PC-3 (cell line): ENCODE results near the gene STX2. TPM values are rescaled to one million over a fixed set of nuclear protein-coding genes. Genes with fewer than 3 reads are reported as not detected.

Source experiments
- ATAC-seq: fragments of 200-7000 bp; cut with Tn5 transposase; 2 replicates; pipeline ENCODE4 v1.9.1; 2020; ENCODE audit warnings: mild to moderate bottlenecking, moderate library complexity
- BruUV-seq: library from RNA; stranded (reverse); fragments of 400-500 nt; replicated peaks from 2 replicates; lab custom pipeline; 2021; lab: Mats Ljungman, UMichigan
- CTCF ChIA-PET: fragments of 300-600 bp; sonication (Branson Sonifier 250); formaldehyde crosslinking; loops from one replicate; lab custom pipeline; 2022; ENCODE audit warnings: antibody characterized with exemption; lab: Charles Lee
- POLR2A ChIA-PET: fragments of 300-600 bp; sonication (Branson Sonifier 250); formaldehyde crosslinking; loops from one replicate; lab custom pipeline; 2022; ENCODE audit warnings: antibody characterized with exemption; ENCODE audit not compliant: unreplicated experiment; lab: Charles Lee
- DNase-seq: peaks from one replicate; pipeline ENCODE4 v3.0.0-alpha.2; 2015
- H2AFZ ChIP-seq: fragments of 300-600 bp; sonication (generic); 2 replicates; pipeline ENCODE4 v1.6.0; 2016; ENCODE audit warnings: antibody characterized with exemption, low read length
- H3F3A ChIP-seq: fragments of 300-600 bp; sonication (generic); one replicate; pipeline ENCODE4 v1.6.0; 2017; ENCODE audit warnings: antibody characterized with exemption, low read length, control low read depth, mild to moderate bottlenecking; ENCODE audit not compliant: unreplicated experiment
- H3K27ac ChIP-seq: fragments of 300-600 bp; sonication (generic); 2 replicates; pipeline ENCODE4 v1.5.1; 2016; ENCODE audit warnings: mild to moderate bottlenecking, low read length
- H3K27me3 ChIP-seq: fragments of 300-600 bp; sonication (generic); 2 replicates; pipeline ENCODE4 v1.6.1; 2016; ENCODE audit warnings: low read length, mixed read lengths
- H3K36me3 ChIP-seq: fragments of 300-600 bp; sonication (generic); 2 replicates; pipeline ENCODE4 v1.6.1; 2016; ENCODE audit warnings: low read depth, mixed run types, low read length, mixed read lengths
- H3K4me1 ChIP-seq: fragments of 300-600 bp; sonication (generic); 2 replicates; pipeline ENCODE4 v1.5.1; 2016; ENCODE audit warnings: low read length; ENCODE audit not compliant: insufficient read depth
- H3K4me2 ChIP-seq: fragments of 300-600 bp; sonication (generic); 2 replicates; pipeline ENCODE4 v1.6.0; 2016; ENCODE audit warnings: low read length
- H3K4me3 ChIP-seq: fragments of 300-600 bp; sonication (generic); 2 replicates; pipeline ENCODE4 v1.5.1; 2016; ENCODE audit warnings: mild to moderate bottlenecking, low read length, mixed read lengths
- H3K79me2 ChIP-seq: fragments of 300-600 bp; sonication (generic); 2 replicates; pipeline ENCODE4 v1.6.1; 2017; ENCODE audit warnings: low read length, mixed read lengths
- H3K9ac ChIP-seq: fragments of 300-600 bp; sonication (generic); 2 replicates; pipeline ENCODE4 v1.6.0; 2016; ENCODE audit warnings: mild to moderate bottlenecking, low read length
- H3K9me2 ChIP-seq: fragments of 300-600 bp; sonication (generic); replicated peaks from 2 replicates; pipeline ENCODE4 v1.6.1; 2016; ENCODE audit warnings: mixed run types, low read length, mixed read lengths
- H3K9me3 ChIP-seq: fragments of 300-600 bp; sonication (generic); 2 replicates; pipeline ENCODE4 v1.6.1; 2016; ENCODE audit warnings: low read length, mixed read lengths
- H4K20me1 ChIP-seq: fragments of 300-600 bp; sonication (generic); 2 replicates; pipeline ENCODE4 v1.6.1; 2016; ENCODE audit warnings: low read length, mixed read lengths
- CTCF ChIP-seq: fragments of 300-600 bp; sonication (generic); conservative IDR thresholded peaks from 2 replicates; pipeline ENCODE4 v1.5.1; 2017; ENCODE audit warnings: antibody characterized with exemption, low read depth, mild to moderate bottlenecking, low read length
- EZH2 ChIP-seq: fragments of 300-600 bp; sonication (generic); IDR thresholded peaks from one replicate; pipeline ENCODE4 v1.6.1; 2017; ENCODE audit warnings: antibody characterized with exemption, mild to moderate bottlenecking, low read length; ENCODE audit not compliant: unreplicated experiment
- EZH2phosphoT487 ChIP-seq: fragments of 300-600 bp; sonication (generic); IDR thresholded peaks from 2 replicates; pipeline ENCODE4 v1.6.1; 2018; ENCODE audit warnings: mild to moderate bottlenecking, antibody characterized with exemption, low read length, borderline replicate concordance
- intact Hi-C: fragments of 100-400 bp; cut with micrococcal nuclease; formaldehyde crosslinking; loops from 2 replicates; pipeline ENCODE4 v1.9.0; 2023
- total RNA-seq: library from RNA; depleted of rRNA; stranded (reverse); fragments of >200 nt; gene quantifications from 2 replicates; pipeline ENCODE4 v1.2.3, GENCODE V29; 2014

STX2 gene
- total RNA-seq, 1 experiment from 2014 or later, result 18.2 TPM

GRCh38 chr12:130879781-130880389, 40.8 kb upstream of the STX2 start:
- POLR2A ChIA-PET, result no interaction called here
- H3K9me2 ChIP-seq, result no peaks in the 10 kb centered on the region
- H3K27me3 ChIP-seq, result no peaks in the 10 kb centered on the region
- ATAC-seq, result peak; percentile 25
- no peak for DNase-seq
- BruUV-seq, result no TSS peak
- intact Hi-C loops, result no loop called here
- H3K4me2 ChIP-seq, result no peak overlapping the region
- H3K4me3 ChIP-seq, result no peak overlapping the region
- CTCF ChIA-PET, result no interaction called here
- H4K20me1 ChIP-seq, result peaks cover 38% of the 10 kb centered on the region
- peaks cover 25% of the 10 kb centered on the region for H3K36me3 ChIP-seq
- H3K9ac ChIP-seq, result no peak overlapping the region
- H2AFZ ChIP-seq, result no peak overlapping the region
- H3K79me2 ChIP-seq, result peaks cover 15% of the 10 kb centered on the region
- no peak overlapping the region for H3K27ac ChIP-seq
- TF ChIP-seq CTCF (no peak), EZH2 (no peak), EZH2phosphoT487 (no peak)
- H3K4me1 ChIP-seq, result no peaks in the 10 kb centered on the region
- peaks cover 27% of the 10 kb centered on the region for H3F3A ChIP-seq
- no peaks in the 10 kb centered on the region for H3K9me3 ChIP-seq

- Histone ChIP-seq H4K20me1 (peaks cover 44% of the 10 kb centered on the region), H3K27ac (no peak overlapping the region), H3K27me3 (no peaks in the 10 kb centered on the region), H3K79me2 (peaks cover 22% of the 10 kb centered on the region), H3K4me1 (peaks cover 4% of the 10 kb centered on the region), H3K9me2 (no peaks in the 10 kb centered on the region), H2AFZ (no peak overlapping the region), H3K9ac (no peak overlapping the region), H3K9me3 (no peaks in the 10 kb centered on the region), H3K4me3 (no peak overlapping the region), H3F3A (peaks cover 33% of the 10 kb centered on the region), H3K4me2 (no peak overlapping the region), H3K36me3 (peaks cover 32% of the 10 kb centered on the region)
- intact Hi-C loops, result no loop called here
- DNase-seq (no peak), ATAC-seq (peak; percentile 16)
- POLR2A ChIA-PET, result no interaction called here
- TF ChIP-seq EZH2 (no peak), CTCF (no peak), EZH2phosphoT487 (no peak)
- CTCF ChIA-PET, result no interaction called here
- BruUV-seq, result no TSS peak
These were observed 40.2 kb upstream of the STX2 start for GRCh38 chr12:130879212-130879686.
